ENCODE data around the gene C2orf69.

Gene C2orf69, protein sequence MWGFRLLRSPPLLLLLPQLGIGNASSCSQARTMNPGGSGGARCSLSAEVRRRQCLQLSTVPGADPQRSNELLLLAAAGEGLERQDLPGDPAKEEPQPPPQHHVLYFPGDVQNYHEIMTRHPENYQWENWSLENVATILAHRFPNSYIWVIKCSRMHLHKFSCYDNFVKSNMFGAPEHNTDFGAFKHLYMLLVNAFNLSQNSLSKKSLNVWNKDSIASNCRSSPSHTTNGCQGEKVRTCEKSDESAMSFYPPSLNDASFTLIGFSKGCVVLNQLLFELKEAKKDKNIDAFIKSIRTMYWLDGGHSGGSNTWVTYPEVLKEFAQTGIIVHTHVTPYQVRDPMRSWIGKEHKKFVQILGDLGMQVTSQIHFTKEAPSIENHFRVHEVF

DNA sequence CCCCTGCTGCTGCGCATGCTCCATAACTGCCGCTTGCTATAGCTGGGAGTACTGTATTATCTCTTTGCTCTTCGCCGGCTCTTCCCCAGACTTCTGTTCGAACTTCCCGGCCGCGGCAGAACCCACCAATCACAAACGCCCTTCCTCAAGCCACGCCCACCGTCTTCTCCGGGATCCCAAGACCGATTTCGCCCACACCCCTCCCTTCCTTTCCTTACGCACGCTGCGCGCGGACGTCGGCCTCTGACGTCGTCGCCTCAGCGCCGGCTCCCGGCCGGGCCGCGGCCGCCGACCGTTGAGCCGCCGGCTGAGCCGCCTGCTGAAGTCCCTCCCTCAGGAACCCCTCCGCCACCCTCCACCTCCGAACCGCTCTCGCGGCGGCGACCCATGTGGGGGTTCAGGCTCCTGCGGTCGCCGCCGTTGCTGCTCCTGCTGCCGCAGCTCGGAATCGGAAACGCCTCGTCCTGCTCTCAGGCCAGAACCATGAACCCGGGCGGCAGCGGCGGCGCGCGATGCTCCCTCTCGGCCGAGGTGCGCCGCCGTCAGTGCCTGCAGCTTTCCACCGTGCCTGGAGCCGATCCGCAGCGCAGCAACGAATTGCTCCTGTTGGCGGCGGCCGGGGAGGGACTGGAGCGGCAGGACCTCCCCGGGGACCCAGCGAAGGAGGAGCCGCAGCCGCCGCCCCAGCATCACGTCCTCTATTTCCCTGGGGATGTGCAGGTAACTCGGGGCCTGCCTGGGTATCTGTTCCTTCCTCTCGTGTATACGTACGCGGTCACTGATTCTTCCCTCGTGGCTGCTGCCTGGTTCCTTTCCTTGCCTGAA, at the start of gene C2orf69:
Gene C2orf69 (plus strand): TSS at position 242 of the 825 bp plus-strand sequence. CDS start 146 bp downstream, at position 388.
- TF ChIP-seq, protein P1, sequence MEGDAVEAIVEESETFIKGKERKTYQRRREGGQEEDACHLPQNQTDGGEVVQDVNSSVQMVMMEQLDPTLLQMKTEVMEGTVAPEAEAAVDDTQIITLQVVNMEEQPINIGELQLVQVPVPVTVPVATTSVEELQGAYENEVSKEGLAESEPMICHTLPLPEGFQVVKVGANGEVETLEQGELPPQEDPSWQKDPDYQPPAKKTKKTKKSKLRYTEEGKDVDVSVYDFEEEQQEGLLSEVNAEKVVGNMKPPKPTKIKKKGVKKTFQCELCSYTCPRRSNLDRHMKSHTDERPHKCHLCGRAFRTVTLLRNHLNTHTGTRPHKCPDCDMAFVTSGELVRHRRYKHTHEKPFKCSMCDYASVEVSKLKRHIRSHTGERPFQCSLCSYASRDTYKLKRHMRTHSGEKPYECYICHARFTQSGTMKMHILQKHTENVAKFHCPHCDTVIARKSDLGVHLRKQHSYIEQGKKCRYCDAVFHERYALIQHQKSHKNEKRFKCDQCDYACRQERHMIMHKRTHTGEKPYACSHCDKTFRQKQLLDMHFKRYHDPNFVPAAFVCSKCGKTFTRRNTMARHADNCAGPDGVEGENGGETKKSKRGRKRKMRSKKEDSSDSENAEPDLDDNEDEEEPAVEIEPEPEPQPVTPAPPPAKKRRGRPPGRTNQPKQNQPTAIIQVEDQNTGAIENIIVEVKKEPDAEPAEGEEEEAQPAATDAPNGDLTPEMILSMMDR (IDR thresholded peaks at IDR 0.05; ENCODE audit: low read depth, low read length): no peak

DNA sequence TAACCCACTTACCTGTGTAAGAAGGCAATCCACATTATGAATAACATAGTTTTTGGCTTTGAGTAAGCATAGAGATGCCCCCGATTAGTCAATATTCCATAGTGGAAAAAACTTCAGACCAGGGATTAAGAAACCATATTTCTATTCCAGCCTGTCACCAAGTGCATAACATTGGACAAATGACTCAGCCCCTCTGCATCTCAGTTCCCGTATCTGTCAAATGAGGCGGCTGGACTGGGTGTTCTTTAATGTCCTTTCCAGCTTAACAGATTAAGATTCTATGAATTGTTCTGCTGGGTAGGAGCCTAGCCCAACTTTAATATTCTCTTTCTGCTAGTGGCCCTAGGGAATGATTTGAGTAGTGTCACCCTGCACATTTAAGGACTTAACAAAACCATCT, 48.3 kb upstream of the C2orf69 start:
- TF ChIP-seq, protein P1 (IDR thresholded peaks at IDR 0.05; ENCODE audit: low read depth, low read length): no peak
- H3K4me3 ChIP-seq (ENCODE audit: low read depth, low read length): no peak overlapping the region

More for the DNA sequence above, at the start of gene C2orf69:
- H3K4me3 ChIP-seq (ENCODE audit: low read depth, low read length): peak within 1 kb of the TSS; percentile 83

DNA sequence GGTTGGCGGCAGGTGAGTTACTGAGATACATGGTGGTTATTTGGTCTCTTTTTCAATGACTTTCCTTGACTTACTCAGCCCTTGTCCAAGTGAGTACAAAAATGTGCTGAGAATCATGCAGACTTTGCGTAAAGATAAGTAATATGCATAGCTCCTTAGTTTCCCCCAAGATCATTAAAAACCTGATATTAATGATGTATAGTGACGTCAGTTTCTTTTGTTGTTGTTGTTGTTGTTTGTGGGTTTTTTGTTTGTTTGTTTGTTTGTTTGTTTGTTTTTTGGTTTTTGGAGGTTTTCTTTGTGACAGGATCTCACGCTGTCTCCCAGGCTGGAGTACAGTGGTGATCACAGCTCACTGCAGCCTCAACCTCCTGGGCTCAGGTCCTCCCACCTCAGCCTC, 45.2 kb upstream of the C2orf69 start:
- TF ChIP-seq, protein P1 (IDR thresholded peaks at IDR 0.05; ENCODE audit: low read depth, low read length): no peak
- no peak overlapping the region for H3K4me3 ChIP-seq (ENCODE audit: low read depth, low read length)

DNA sequence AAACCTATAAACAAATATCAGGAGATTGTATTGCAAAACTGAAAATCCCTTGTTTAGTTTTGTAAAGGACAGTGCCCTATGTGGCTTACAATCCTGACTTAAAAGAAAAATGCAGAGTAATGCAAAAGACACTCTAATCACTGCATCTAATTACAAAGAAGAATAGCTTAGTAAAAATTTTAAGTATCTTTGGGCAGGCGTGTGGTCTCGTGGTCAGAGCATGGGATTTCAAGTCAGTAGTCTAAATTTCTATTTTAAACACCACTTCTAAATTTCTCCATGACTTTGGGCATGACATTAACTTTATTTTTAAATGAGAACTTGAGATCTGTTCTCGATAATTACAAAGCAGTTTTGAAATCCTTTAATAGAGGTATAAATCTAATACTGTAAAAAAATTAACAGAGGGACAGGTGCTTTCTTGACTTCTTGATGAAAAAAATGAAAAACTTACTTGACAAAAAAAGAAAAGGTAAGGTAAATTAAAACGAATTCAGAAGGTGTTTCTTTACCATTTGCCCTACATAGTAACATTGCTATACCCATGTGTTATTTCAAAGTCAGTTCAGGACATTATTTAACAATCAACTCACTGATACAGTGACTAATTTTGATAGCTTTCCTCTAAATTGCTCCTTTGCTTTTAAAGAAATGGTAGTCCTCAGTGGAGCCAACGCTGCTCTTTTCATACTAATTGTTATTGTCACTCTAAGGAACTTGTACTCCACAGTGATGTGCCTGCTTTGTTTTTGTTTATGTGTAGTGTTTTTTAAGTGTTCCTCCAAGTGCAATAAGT, 42.5 kb upstream of the C2orf69 start:
- TF ChIP-seq, protein P1 (IDR thresholded peaks at IDR 0.05; ENCODE audit: low read depth, low read length): no peak

DNA sequence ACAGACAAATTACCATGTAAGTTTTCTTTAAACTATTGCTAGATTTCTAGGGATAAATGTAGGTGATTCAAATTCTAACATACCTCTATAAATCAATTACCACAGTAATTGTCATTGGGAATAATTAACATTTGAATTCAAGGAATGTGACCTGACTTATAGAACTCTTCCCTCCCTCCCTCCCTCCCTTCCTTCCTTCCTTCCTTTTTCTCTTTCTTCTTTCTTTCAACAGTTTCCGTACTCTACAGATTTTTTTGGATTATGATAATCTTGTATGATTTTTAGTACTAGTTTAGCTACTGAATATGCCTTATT, 41.9 kb upstream of the C2orf69 start:
- H3K4me3 ChIP-seq (ENCODE audit: low read depth, low read length): no peak overlapping the region
- TF ChIP-seq, protein P1 (IDR thresholded peaks at IDR 0.05; ENCODE audit: low read depth, low read length): no peak

More for the DNA sequence above, 42.5 kb upstream of the C2orf69 start:
- no peak overlapping the region for H3K4me3 ChIP-seq (ENCODE audit: low read depth, low read length)

DNA sequence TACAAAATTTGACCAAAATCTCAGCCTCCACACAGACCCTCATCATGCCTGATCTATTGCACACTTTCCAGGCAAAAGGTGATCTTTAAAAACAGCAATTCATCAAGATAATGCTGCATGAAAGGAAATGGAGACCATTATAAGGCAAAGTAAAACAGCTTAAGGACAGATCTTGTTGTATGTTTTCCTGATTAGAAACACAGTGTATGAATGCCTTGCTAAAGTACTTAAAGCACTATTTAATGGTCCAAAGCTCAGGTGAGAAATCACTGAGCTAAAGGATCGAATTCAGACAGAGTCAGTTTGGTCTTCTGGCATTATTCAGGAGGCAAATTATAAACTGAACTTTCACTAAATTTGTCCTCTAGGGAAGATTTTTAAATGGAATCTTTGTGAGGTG, 41.4 kb upstream of the C2orf69 start:
- no peak overlapping the region for H3K4me3 ChIP-seq (ENCODE audit: low read depth, low read length)

More for the DNA sequence above, 41.4 kb upstream of the C2orf69 start:
- TF ChIP-seq, protein P1 (IDR thresholded peaks at IDR 0.05; ENCODE audit: low read depth, low read length): no peak

All from WI38 (cell line).